ENCODE results near the gene LLGL2. TPM values are rescaled to one million over a fixed set of nuclear protein-coding genes. Genes with fewer than 3 reads are reported as not detected.

Gene LLGL2
- total RNA-seq, 1 experiment from 2014 or later = 6.1 TPM

DNA sequence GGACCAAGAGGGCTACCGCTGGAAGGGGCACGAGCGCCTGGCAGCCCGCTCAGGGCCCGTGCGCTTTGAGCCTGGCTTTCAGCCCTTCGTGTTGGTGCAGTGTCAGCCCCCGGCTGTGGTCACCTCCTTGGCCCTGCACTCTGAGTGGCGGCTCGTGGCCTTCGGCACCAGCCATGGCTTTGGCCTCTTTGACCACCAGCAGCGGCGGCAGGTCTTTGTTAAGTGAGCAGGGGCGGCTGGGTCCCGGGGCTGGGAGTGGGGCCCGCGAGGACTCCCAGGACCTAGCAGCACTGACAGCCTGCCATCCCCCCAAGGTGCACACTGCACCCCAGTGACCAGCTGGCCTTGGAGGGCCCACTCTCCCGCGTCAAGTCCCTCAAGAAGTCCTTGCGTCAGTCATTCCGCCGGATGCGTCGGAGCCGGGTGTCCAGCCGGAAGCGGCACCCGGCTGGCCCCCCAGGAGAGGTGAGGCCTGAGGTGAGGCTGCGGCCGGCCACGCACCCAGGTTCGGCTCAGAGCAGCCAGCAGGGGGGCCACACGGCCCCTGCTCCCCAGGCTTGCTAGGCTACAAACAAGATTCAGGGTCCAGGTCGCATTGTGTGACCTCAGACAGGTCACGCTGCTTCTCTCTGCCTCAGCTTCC is 44.7 kb downstream of the LLGL2 start:
- H3K9me2 ChIP-seq (replicated peaks; ENCODE audit: insufficient read depth, low read length) = no peaks in the 10 kb centered on the region
- no peak overlapping the region for H3K4me3 ChIP-seq (ENCODE audit: low read length)
- H3K79me2 ChIP-seq (ENCODE audit: low read length) = no peaks in the 10 kb centered on the region
- H3K4me1 ChIP-seq (ENCODE audit: low read length) = peaks cover 20% of the 10 kb centered on the region
- H3K9ac ChIP-seq (ENCODE audit: low read length) = no peak overlapping the region
- no peaks in the 10 kb centered on the region for H3K9me3 ChIP-seq (ENCODE audit: low read length)
- no peak for DNase-seq
- H3K27me3 ChIP-seq (ENCODE audit: low read length) = no peaks in the 10 kb centered on the region
- H3K4me2 ChIP-seq (ENCODE audit: low read depth, low read length, poor library complexity, severe bottlenecking) = no peak overlapping the region
- no peak overlapping the region for H3K27ac ChIP-seq (ENCODE audit: low read length)
- no peak overlapping the region for H2AFZ ChIP-seq (ENCODE audit: low read length)
- H4K20me1 ChIP-seq (ENCODE audit: insufficient read depth, low read depth, low read length) = no peaks in the 10 kb centered on the region
- H3K36me3 ChIP-seq (ENCODE audit: insufficient read depth, low read length) = no peaks in the 10 kb centered on the region

DNA sequence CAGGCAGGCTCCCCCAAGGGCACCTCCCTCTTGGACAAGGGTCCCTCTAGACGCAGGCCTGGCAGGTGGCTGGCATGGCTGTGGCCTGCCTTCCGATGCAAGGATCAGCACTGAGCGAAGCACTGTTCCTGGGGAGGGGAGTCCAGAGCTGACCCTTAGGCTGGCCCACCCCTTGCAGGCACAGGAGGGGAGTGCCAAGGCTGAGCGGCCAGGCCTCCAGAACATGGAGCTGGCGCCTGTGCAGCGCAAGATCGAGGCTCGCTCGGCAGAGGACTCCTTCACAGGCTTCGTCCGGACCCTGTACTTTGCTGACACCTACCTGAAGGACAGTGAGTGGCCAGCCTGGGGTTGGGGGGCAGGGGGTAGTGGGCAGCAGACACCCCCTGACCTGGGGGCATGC is 45.3 kb downstream of the LLGL2 start:
- H3K9me3 ChIP-seq (ENCODE audit: low read length) = no peaks in the 10 kb centered on the region
- H3K4me2 ChIP-seq (ENCODE audit: low read depth, low read length, poor library complexity, severe bottlenecking) = peak overlapping the region; percentile 33
- H3K27ac ChIP-seq (ENCODE audit: low read length) = peak overlapping the region; percentile 50
- H2AFZ ChIP-seq (ENCODE audit: low read length) = peak overlapping the region; percentile 62; the same call in 1 of the 2 replicates
- no peaks in the 10 kb centered on the region for H3K27me3 ChIP-seq (ENCODE audit: low read length)
- no peaks in the 10 kb centered on the region for H3K79me2 ChIP-seq (ENCODE audit: low read length)
- no peak overlapping the region for H3K4me3 ChIP-seq (ENCODE audit: low read length)
- H3K9ac ChIP-seq (ENCODE audit: low read length) = peak overlapping the region; percentile 46
- H3K9me2 ChIP-seq (replicated peaks; ENCODE audit: insufficient read depth, low read length) = no peaks in the 10 kb centered on the region
- H3K4me1 ChIP-seq (ENCODE audit: low read length) = peaks cover 20% of the 10 kb centered on the region
- DNase-seq = no peak
- no peaks in the 10 kb centered on the region for H3K36me3 ChIP-seq (ENCODE audit: insufficient read depth, low read length)
- no peaks in the 10 kb centered on the region for H4K20me1 ChIP-seq (ENCODE audit: insufficient read depth, low read depth, low read length)

DNA sequence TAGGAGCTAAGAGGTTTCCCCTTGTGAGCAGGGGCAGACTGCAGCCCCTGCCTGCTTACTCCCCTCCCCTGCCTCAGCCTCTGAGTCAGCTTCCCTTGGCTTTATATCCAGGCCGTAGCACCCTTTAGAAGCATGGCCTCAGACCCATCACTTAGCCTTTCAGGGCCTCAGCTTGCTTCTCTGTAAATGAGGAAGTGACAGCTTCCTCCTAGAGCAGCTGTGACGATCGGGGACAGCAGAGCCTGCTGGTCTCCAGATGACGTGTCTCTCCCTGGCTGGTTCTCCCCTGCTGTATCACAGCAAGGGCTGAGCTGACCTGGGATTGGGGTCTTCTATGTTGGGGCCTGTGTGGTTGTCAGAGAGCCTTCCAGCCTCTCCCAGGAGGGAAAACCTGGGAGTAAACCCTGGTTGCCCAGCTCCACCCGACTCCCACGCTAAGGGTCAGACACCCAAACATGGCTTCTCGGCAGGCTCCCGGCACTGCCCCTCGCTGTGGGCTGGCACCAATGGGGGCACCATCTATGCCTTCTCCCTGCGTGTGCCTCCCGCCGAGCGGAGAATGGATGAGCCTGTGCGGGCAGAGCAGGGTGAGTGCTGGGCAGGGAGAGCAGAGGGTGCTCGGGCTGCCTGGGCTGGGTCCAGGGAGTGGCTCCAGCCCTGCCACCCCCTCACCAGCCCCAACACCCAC is 45.8 kb downstream of the LLGL2 start:
- no peak overlapping the region; the same call in 1 of the 2 replicates for H3K4me3 ChIP-seq (ENCODE audit: low read length)
- H3K27ac ChIP-seq (ENCODE audit: low read length) = peak overlapping the region; percentile 50
- H3K79me2 ChIP-seq (ENCODE audit: low read length) = no peaks in the 10 kb centered on the region
- no peaks in the 10 kb centered on the region for H3K36me3 ChIP-seq (ENCODE audit: insufficient read depth, low read length)
- peak overlapping the region; percentile 62; the same call in 1 of the 2 replicates for H2AFZ ChIP-seq (ENCODE audit: low read length)
- peak overlapping the region; percentile 33 for H3K4me2 ChIP-seq (ENCODE audit: low read depth, low read length, poor library complexity, severe bottlenecking)
- H3K4me1 ChIP-seq (ENCODE audit: low read length) = peaks cover 19% of the 10 kb centered on the region
- peak; percentile 91 for DNase-seq
- no peaks in the 10 kb centered on the region for H3K27me3 ChIP-seq (ENCODE audit: low read length)
- H3K9me2 ChIP-seq (replicated peaks; ENCODE audit: insufficient read depth, low read length) = no peaks in the 10 kb centered on the region
- H3K9ac ChIP-seq (ENCODE audit: low read length) = peak overlapping the region; percentile 46
- no peaks in the 10 kb centered on the region for H3K9me3 ChIP-seq (ENCODE audit: low read length)
- H4K20me1 ChIP-seq (ENCODE audit: insufficient read depth, low read depth, low read length) = no peaks in the 10 kb centered on the region

DNA sequence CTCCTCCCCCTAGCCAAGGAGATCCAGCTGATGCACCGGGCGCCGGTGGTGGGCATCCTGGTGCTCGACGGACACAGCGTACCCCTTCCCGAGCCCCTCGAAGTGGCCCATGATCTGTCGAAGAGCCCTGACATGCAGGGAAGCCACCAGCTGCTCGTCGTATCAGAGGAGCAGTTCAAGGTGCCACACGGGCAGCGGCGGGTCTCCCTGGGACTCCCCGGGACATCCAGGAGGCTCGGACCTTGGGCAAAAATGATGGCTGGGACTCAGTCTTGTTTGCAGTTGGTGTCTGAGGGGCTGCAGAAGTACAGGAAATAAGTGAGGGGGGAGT is 46.4 kb downstream of the LLGL2 start:
- H3K4me1 ChIP-seq (ENCODE audit: low read length) = peaks cover 14% of the 10 kb centered on the region
- no peak overlapping the region for H3K4me2 ChIP-seq (ENCODE audit: low read depth, low read length, poor library complexity, severe bottlenecking)
- no peaks in the 10 kb centered on the region for H3K9me3 ChIP-seq (ENCODE audit: low read length)
- no peak overlapping the region for H3K9ac ChIP-seq (ENCODE audit: low read length)
- no peaks in the 10 kb centered on the region for H3K9me2 ChIP-seq (replicated peaks; ENCODE audit: insufficient read depth, low read length)
- no peaks in the 10 kb centered on the region for H4K20me1 ChIP-seq (ENCODE audit: insufficient read depth, low read depth, low read length)
- no peaks in the 10 kb centered on the region for H3K27me3 ChIP-seq (ENCODE audit: low read length)
- H3K36me3 ChIP-seq (ENCODE audit: insufficient read depth, low read length) = no peaks in the 10 kb centered on the region
- no peak overlapping the region for H3K27ac ChIP-seq (ENCODE audit: low read length)
- H3K4me3 ChIP-seq (ENCODE audit: low read length) = no peak overlapping the region
- H2AFZ ChIP-seq (ENCODE audit: low read length) = no peak overlapping the region
- DNase-seq = no peak
- H3K79me2 ChIP-seq (ENCODE audit: low read length) = no peaks in the 10 kb centered on the region

DNA sequence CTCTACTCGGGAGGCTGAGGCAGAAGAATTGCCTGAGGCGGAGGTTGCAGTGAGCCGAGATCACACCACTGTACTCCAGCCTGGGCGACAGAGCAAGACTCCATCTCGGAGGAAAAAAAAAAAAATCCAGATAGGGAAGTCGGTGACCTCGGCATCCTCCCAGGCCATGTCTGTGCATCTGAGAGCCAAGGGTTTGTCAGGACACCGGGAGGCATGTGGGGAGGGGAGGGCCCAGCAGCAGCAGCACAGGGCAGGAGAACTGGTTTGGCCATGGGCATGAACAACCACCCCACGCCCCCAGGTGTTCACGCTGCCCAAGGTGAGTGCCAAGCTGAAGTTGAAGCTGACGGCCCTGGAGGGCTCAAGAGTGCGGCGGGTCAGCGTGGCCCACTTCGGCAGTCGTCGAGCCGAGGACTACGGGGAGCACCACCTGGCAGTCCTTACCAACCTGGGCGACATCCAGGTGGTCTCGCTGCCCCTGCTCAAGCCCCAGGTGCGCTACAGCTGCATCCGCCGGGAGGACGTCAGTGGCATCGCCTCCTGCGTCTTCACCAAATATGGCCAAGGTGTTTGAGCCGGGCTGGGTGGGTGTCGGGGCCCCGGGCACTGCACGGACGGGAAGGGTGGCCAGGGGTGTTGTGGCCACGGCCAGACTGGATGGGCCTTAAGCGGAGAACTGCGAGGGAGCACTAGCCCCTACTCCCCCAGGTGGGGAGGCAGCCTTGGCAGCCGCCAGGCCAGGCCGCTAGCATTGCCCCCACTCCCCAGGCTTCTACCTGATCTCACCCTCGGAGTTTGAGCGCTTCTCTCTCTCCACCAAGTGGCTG is 47.4 kb downstream of the LLGL2 start:
- H3K79me2 ChIP-seq (ENCODE audit: low read length) = no peaks in the 10 kb centered on the region
- no peak overlapping the region for H3K27ac ChIP-seq (ENCODE audit: low read length)
- H3K9me3 ChIP-seq (ENCODE audit: low read length) = no peaks in the 10 kb centered on the region
- DNase-seq = no peak
- peaks cover 12% of the 10 kb centered on the region for H3K4me1 ChIP-seq (ENCODE audit: low read length)
- H3K4me2 ChIP-seq (ENCODE audit: low read depth, low read length, poor library complexity, severe bottlenecking) = no peak overlapping the region
- H3K9me2 ChIP-seq (replicated peaks; ENCODE audit: insufficient read depth, low read length) = no peaks in the 10 kb centered on the region
- no peaks in the 10 kb centered on the region for H4K20me1 ChIP-seq (ENCODE audit: insufficient read depth, low read depth, low read length)
- H3K9ac ChIP-seq (ENCODE audit: low read length) = no peak overlapping the region
- no peaks in the 10 kb centered on the region for H3K27me3 ChIP-seq (ENCODE audit: low read length)
- no peak overlapping the region for H2AFZ ChIP-seq (ENCODE audit: low read length)
- no peak overlapping the region for H3K4me3 ChIP-seq (ENCODE audit: low read length)
- H3K36me3 ChIP-seq (ENCODE audit: insufficient read depth, low read length) = no peaks in the 10 kb centered on the region

DNA sequence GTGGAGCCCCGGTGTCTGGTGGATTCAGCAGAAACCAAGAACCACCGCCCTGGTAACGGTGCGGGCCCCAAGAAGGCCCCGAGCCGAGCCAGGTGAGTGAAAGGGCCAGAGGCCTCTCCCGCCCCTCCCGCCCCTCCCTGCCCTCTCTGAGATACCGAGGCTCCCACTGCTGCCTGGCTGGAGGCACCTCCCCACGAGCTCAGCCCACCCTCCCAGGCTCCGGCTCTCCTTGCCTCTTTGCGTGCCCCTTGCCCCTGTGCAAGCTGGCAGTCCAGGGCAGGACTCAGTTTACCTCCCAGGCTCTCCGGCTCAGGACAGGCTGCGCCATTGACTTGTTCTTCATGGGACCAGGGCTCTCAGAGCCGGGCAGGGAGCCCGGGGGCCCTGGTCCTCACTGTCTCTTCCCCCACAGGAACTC is 48.1 kb downstream of the LLGL2 start:
- Histone ChIP-seq H3K4me3 (ENCODE audit: low read length) (no peak overlapping the region), H3K36me3 (ENCODE audit: insufficient read depth, low read length) (no peaks in the 10 kb centered on the region), H4K20me1 (ENCODE audit: insufficient read depth, low read depth, low read length) (no peaks in the 10 kb centered on the region), H3K4me2 (ENCODE audit: low read depth, low read length, poor library complexity, severe bottlenecking) (no peak overlapping the region), H3K9me2 (replicated peaks; ENCODE audit: insufficient read depth, low read length) (no peaks in the 10 kb centered on the region), H3K27ac (ENCODE audit: low read length) (no peak overlapping the region), H3K9me3 (ENCODE audit: low read length) (no peaks in the 10 kb centered on the region), H3K27me3 (ENCODE audit: low read length) (no peaks in the 10 kb centered on the region), H3K4me1 (ENCODE audit: low read length) (peaks cover 12% of the 10 kb centered on the region), H3K9ac (ENCODE audit: low read length) (no peak overlapping the region), H2AFZ (ENCODE audit: low read length) (no peak overlapping the region), H3K79me2 (ENCODE audit: low read length) (no peaks in the 10 kb centered on the region)
- no peak for DNase-seq

DNA sequence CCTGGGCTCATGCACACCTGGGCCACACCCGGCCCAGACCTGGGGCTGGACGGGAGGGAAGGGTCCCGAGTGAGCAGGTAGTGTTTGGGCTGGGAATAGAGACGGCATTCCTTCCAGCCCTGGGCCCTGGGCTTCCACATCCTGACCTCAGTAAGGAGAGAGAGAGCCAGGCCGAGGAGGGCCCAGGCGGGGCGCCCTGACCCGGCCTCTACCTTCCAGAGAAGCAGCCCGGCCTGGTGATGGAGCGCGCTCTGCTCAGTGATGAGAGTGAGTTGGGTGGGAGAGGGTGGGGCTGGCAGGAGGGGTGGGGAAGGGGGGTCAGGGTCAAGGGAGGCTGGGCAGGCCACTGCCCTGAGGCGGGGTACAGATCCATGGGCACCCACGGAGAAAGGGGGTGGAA is 48.5 kb downstream of the LLGL2 start:
- Histone ChIP-seq H3K27me3 (ENCODE audit: low read length) (no peaks in the 10 kb centered on the region), H2AFZ (ENCODE audit: low read length) (no peak overlapping the region), H3K9me2 (replicated peaks; ENCODE audit: insufficient read depth, low read length) (no peaks in the 10 kb centered on the region), H3K4me2 (ENCODE audit: low read depth, low read length, poor library complexity, severe bottlenecking) (no peak overlapping the region), H3K9me3 (ENCODE audit: low read length) (no peaks in the 10 kb centered on the region), H3K4me1 (ENCODE audit: low read length) (peaks cover 12% of the 10 kb centered on the region), H3K9ac (ENCODE audit: low read length) (no peak overlapping the region), H4K20me1 (ENCODE audit: insufficient read depth, low read depth, low read length) (no peaks in the 10 kb centered on the region), H3K27ac (ENCODE audit: low read length) (no peak overlapping the region), H3K36me3 (ENCODE audit: insufficient read depth, low read length) (no peaks in the 10 kb centered on the region), H3K79me2 (ENCODE audit: low read length) (no peaks in the 10 kb centered on the region), H3K4me3 (ENCODE audit: low read length) (no peak overlapping the region)
- DNase-seq = no peak

DNA sequence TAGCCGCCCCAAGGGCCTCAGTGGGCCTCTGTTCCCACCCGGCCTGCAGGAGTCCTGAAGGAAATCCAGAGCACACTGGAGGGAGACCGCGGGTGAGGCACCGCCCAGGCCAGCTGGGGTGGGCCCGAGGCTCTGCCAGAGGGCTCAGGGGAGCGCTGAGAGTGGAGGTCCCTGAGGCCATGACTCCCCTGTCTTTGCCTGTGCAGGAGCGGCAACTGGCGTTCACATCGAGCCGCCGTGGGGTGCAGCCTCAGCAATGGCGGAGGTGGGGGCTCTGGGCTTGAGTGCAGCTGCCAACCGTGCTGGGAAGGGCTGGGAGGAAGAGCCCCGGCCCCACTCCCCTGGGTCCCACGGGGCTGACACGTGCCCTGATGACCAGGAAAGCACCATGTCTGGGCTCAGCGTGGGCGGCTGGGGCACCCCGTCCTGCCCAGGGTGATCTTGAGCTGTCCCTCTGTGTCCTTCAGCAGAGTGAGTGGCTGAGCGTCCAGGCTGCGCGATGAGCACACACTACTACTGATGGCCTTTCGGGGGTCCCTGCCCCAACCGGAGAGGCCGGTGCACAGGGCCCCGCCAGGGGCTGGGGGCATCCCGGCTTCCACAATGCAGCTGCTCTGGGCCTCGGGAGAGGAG is 49.0 kb downstream of the LLGL2 start:
- H2AFZ ChIP-seq (ENCODE audit: low read length) = no peak overlapping the region
- H3K27ac ChIP-seq (ENCODE audit: low read length) = no peak overlapping the region
- H3K36me3 ChIP-seq (ENCODE audit: insufficient read depth, low read length) = no peaks in the 10 kb centered on the region
- H3K9me3 ChIP-seq (ENCODE audit: low read length) = no peaks in the 10 kb centered on the region
- H3K9ac ChIP-seq (ENCODE audit: low read length) = no peak overlapping the region
- no peak overlapping the region for H3K4me2 ChIP-seq (ENCODE audit: low read depth, low read length, poor library complexity, severe bottlenecking)
- no peak for DNase-seq
- H3K9me2 ChIP-seq (replicated peaks; ENCODE audit: insufficient read depth, low read length) = no peaks in the 10 kb centered on the region
- H3K27me3 ChIP-seq (ENCODE audit: low read length) = no peaks in the 10 kb centered on the region
- no peaks in the 10 kb centered on the region for H3K79me2 ChIP-seq (ENCODE audit: low read length)
- peaks cover 12% of the 10 kb centered on the region for H3K4me1 ChIP-seq (ENCODE audit: low read length)
- H3K4me3 ChIP-seq (ENCODE audit: low read length) = no peak overlapping the region
- no peaks in the 10 kb centered on the region for H4K20me1 ChIP-seq (ENCODE audit: insufficient read depth, low read depth, low read length)

Data from Karpas-422 (cell line).